OCI-LY7 (cell line): ENCODE results near the gene DNAJC7. TPM values are rescaled to one million over a fixed set of nuclear protein-coding genes. Genes with fewer than 3 reads are reported as not detected.

ENCODE experiments used
- BruUV-seq: library from RNA; stranded (reverse); fragments of 400-500 nt; replicated peaks from 2 replicates; lab custom pipeline; 2021; lab: Mats Ljungman, UMichigan
- CTCF ChIA-PET: fragments of 300-600 bp; sonication (Branson Sonifier 250); formaldehyde crosslinking; loops from one replicate; lab custom pipeline; 2022; ENCODE audit warnings: antibody characterized with exemption; ENCODE audit not compliant: unreplicated experiment; lab: Charles Lee
- POLR2A ChIA-PET: fragments of 300-600 bp; sonication (Branson Sonifier 250); formaldehyde crosslinking; loops from one replicate; lab custom pipeline; 2022; ENCODE audit warnings: antibody characterized with exemption; lab: Charles Lee
- DNase-seq: peaks from one replicate; pipeline ENCODE4 v3.0.0-alpha.2; 2015; ENCODE audit warnings: low spot score
- H2AFZ ChIP-seq: fragments of 200-600 bp; sonication (generic), shearing (Covaris generic); 2 replicates; pipeline ENCODE4 v1.6.1; 2014; ENCODE audit warnings: mild to moderate bottlenecking, antibody characterized with exemption, low read length, moderate library complexity
- H3K27ac ChIP-seq: fragments of 200-600 bp; sonication (generic); 2 replicates; pipeline ENCODE4 v1.5.1; 2014; ENCODE audit warnings: mixed run types, low read depth, mild to moderate bottlenecking, moderate library complexity, low read length, inconsistent platforms; ENCODE audit not compliant: poor library complexity, severe bottlenecking
- H3K36me3 ChIP-seq: fragments of 200-600 bp; sonication (generic); 2 replicates; pipeline ENCODE4 v1.6.1; 2014; ENCODE audit warnings: mild to moderate bottlenecking, antibody characterized with exemption, low read length, moderate library complexity, mixed read lengths; ENCODE audit not compliant: insufficient read depth
- H3K4me1 ChIP-seq: fragments of 200-600 bp; sonication (generic); 2 replicates; pipeline ENCODE4 v1.5.1; 2014; ENCODE audit warnings: mild to moderate bottlenecking, low read length; ENCODE audit not compliant: insufficient read depth, poor library complexity, severe bottlenecking
- H3K4me2 ChIP-seq: fragments of 200-600 bp; sonication (generic); 2 replicates; pipeline ENCODE4 v1.6.1; 2014; ENCODE audit warnings: mild to moderate bottlenecking, low read length
- H3K4me3 ChIP-seq: fragments of 200-600 bp; sonication (generic); 2 replicates; pipeline ENCODE4 v1.5.1; 2014; ENCODE audit warnings: mild to moderate bottlenecking, low read depth, low read length; ENCODE audit not compliant: poor library complexity, severe bottlenecking
- H3K79me2 ChIP-seq: fragments of 200-600 bp; sonication (generic); 2 replicates; pipeline ENCODE4 v1.6.1; 2016; ENCODE audit warnings: low read depth, mild to moderate bottlenecking, low read length, moderate library complexity, mixed read lengths; ENCODE audit not compliant: insufficient read depth
- H3K9me2 ChIP-seq: fragments of 200-600 bp; sonication (generic); 2 replicates; pipeline ENCODE4 v1.6.1; 2016; ENCODE audit warnings: mild to moderate bottlenecking, low read length, mixed read lengths; ENCODE audit not compliant: insufficient read depth
- H3K9me3 ChIP-seq: fragments of 200-600 bp; sonication (generic); 2 replicates; pipeline ENCODE4 v1.6.1; 2014; ENCODE audit warnings: mild to moderate bottlenecking, mixed run types, low read length, mixed read lengths
- H4K20me1 ChIP-seq: fragments of 200-600 bp; sonication (generic); 2 replicates; pipeline ENCODE4 v1.6.1; 2014; ENCODE audit warnings: mild to moderate bottlenecking, antibody characterized with exemption, low read length, moderate library complexity, mixed read lengths; ENCODE audit not compliant: insufficient read depth
- CTCF ChIP-seq: fragments of 200-600 bp; sonication (generic); conservative IDR thresholded peaks from 2 replicates; pipeline ENCODE4 v1.5.1; 2014; ENCODE audit warnings: mild to moderate bottlenecking, antibody characterized with exemption, low read length, moderate library complexity, mixed read lengths
- EZH2phosphoT487 ChIP-seq: fragments of 200-600 bp; sonication (generic); IDR thresholded peaks from 2 replicates; pipeline ENCODE4 v1.6.1; 2018; ENCODE audit warnings: low read depth, borderline replicate concordance, mild to moderate bottlenecking, mixed run types, antibody characterized with exemption, low read length, moderate library complexity, mixed read lengths
- intact Hi-C: fragments of 100-400 bp; cut with micrococcal nuclease; formaldehyde crosslinking; loops from one replicate; pipeline ENCODE4 v1.10.0; 2022; ENCODE audit not compliant: unreplicated experiment
- total RNA-seq, 2 experiments: library from RNA; depleted of rRNA in 1 of 2; stranded (reverse); fragments of >200 nt in 1 of 2; shearing (Covaris generic) in 1 of 2; gene quantifications; 2 replicates each; pipeline ENCODE4 v1.2.3, GENCODE V29; 2014 to 2022

The DNAJC7 gene
- total RNA-seq, 2 experiments from 2014 or later = 76.4 to 124 TPM

GRCh38 chr17:42041619-42042018 is 24.4 kb upstream of the DNAJC7 start:
- H3K27ac ChIP-seq = no peak overlapping the region
- intact Hi-C loops = no loop called here

GRCh38 chr17:42040818-42041217 is 23.6 kb upstream of the DNAJC7 start:
- Histone ChIP-seq H3K9me3 (no peaks in the 10 kb centered on the region), H3K9me2 (no peaks in the 10 kb centered on the region), H3K79me2 (no peaks in the 10 kb centered on the region), H3K36me3 (no peaks in the 10 kb centered on the region), H3K27ac (no peak overlapping the region), H4K20me1 (no peaks in the 10 kb centered on the region), H3K4me2 (no peak overlapping the region), H3K4me1 (no peaks in the 10 kb centered on the region), H3K4me3 (no peak overlapping the region), H2AFZ (no peak overlapping the region)
- intact Hi-C loops = no loop called here
- no peak for DNase-seq
- ChIA-PET CTCF (interaction anchor here (0.6 kb wide), 1 partner anchor 131 kb away, joined by 5 read pairs; no protein-coding TSS in a partner anchor), POLR2A (no interaction called here)
- no TSS peak for BruUV-seq
- TF ChIP-seq CTCF = no peak
- no peak for TF ChIP-seq EZH2phosphoT487

More at GRCh38 chr17:42041619-42042018, 24.4 kb upstream of the DNAJC7 start:
- ChIA-PET CTCF (interaction anchor here (0.6 kb wide), 1 partner anchor 130 kb away, joined by 5 read pairs; no protein-coding TSS in a partner anchor), POLR2A (no interaction called here)
- H3K9me3 ChIP-seq = no peaks in the 10 kb centered on the region
- H2AFZ ChIP-seq = no peak overlapping the region
- TF ChIP-seq CTCF = no peak
- no peak for TF ChIP-seq EZH2phosphoT487
- no peaks in the 10 kb centered on the region for H3K4me1 ChIP-seq
- BruUV-seq = no TSS peak
- no peaks in the 10 kb centered on the region for H4K20me1 ChIP-seq
- no peak overlapping the region for H3K4me2 ChIP-seq
- no peak for DNase-seq
- H3K36me3 ChIP-seq = no peaks in the 10 kb centered on the region
- no peaks in the 10 kb centered on the region for H3K9me2 ChIP-seq
- no peaks in the 10 kb centered on the region for H3K79me2 ChIP-seq
- no peak overlapping the region for H3K4me3 ChIP-seq

GRCh38 chr17:42039794-42040763 is 22.8 kb upstream of the DNAJC7 start:
- intact Hi-C loops = no loop called here
- Histone ChIP-seq H3K9me3 (no peaks in the 10 kb centered on the region), H2AFZ (no peak overlapping the region), H3K79me2 (no peaks in the 10 kb centered on the region), H3K4me3 (no peak overlapping the region), H4K20me1 (no peaks in the 10 kb centered on the region), H3K4me2 (no peak overlapping the region), H3K36me3 (no peaks in the 10 kb centered on the region), H3K9me2 (no peaks in the 10 kb centered on the region), H3K4me1 (no peaks in the 10 kb centered on the region), H3K27ac (no peak overlapping the region)
- POLR2A ChIA-PET = no interaction called here
- BruUV-seq = no TSS peak
- DNase-seq = no peak
- TF ChIP-seq EZH2phosphoT487 (no peak), CTCF (no peak)
- CTCF ChIA-PET = interaction anchor here (0.6 kb wide), 1 partner anchor 18 kb away, joined by 5 read pairs; no protein-coding TSS in a partner anchor
